Fibroblast of pulmonary artery (primary cell): ENCODE data around the gene CNIH3.
A peak's percentile ranks its signal among the peaks of the same experiment; 100 is the strongest.

ENCODE experiments used
- DNase-seq: peaks from one replicate; pipeline ENCODE4 v3.0.0-alpha.2; 2010; ENCODE audit warnings: low read depth
- H3K4me3 ChIP-seq: replicated peaks from 2 replicates; pipeline ENCODE4 v1.5.1; 2011; ENCODE audit warnings: low read depth, mild to moderate bottlenecking, control low read depth, low read length, moderate library complexity
- CTCF ChIP-seq: IDR thresholded peaks from 2 replicates; pipeline ENCODE4 v1.5.1; 2011; ENCODE audit warnings: mild to moderate bottlenecking, control low read depth, low read length, inconsistent platforms; ENCODE audit errors: missing control alignments

CNIH3 gene

GRCh38 chr1:224766266-224766665, 150.1 kb downstream of the CNIH3 start:
- no peak for DNase-seq
- no peak for TF ChIP-seq CTCF
- H3K4me3 ChIP-seq, result no peak overlapping the region

- no peak for DNase-seq
- no peak for TF ChIP-seq CTCF
- H3K4me3 ChIP-seq, result no peak overlapping the region
Observed at GRCh38 chr1:224767031-224767430, 150.9 kb downstream of the CNIH3 start.

GRCh38 chr1:224767676-224768075, 151.6 kb downstream of the CNIH3 start:
- DNase-seq, result no peak
- no peak overlapping the region for H3K4me3 ChIP-seq
- no peak for TF ChIP-seq CTCF

GRCh38 chr1:224768971-224769370, 152.9 kb downstream of the CNIH3 start:
- DNase-seq, result no peak
- no peak for TF ChIP-seq CTCF
- H3K4me3 ChIP-seq, result no peak overlapping the region

GRCh38 chr1:224769452-224770335, 153.6 kb downstream of the CNIH3 start:
- no peak for DNase-seq

GRCh38 chr1:224770336-224770693, 154.2 kb downstream of the CNIH3 start:
- peak; percentile 60 for DNase-seq
- H3K4me3 ChIP-seq, result no peak overlapping the region
- TF ChIP-seq CTCF, result no peak

More at GRCh38 chr1:224769452-224770335, 153.6 kb downstream of the CNIH3 start:
- TF ChIP-seq CTCF, result no peak
- H3K4me3 ChIP-seq, result no peak overlapping the region

- DNase-seq, result no peak
- H3K4me3 ChIP-seq, result no peak overlapping the region
- TF ChIP-seq CTCF, result no peak
Observed at GRCh38 chr1:224773646-224774045, 157.5 kb downstream of the CNIH3 start.
